HEK293 (cell line): ENCODE results near the gene GPR84.

Experiments used
- CTCF ChIA-PET: fragments of 350-600 bp; formaldehyde crosslinking; extraction: SDS; loops from one replicate; lab custom pipeline; 2021; ENCODE audit warnings: antibody characterized with exemption; lab: Yijun Ruan, JAX
- POLR2A ChIA-PET: fragments of 300-600 bp; formaldehyde crosslinking; extraction: SDS; loops from one replicate; lab custom pipeline; 2020; ENCODE audit warnings: antibody characterized with exemption, inconsistent platforms; lab: Yijun Ruan, JAX
- H3K27ac ChIP-seq: fragments of 200-500 bp; sonication (Bioruptor generic); 2 replicates; pipeline ENCODE4 v1.5.1; 2014; ENCODE audit warnings: low read depth, low read length, control low read depth, inconsistent platforms; ENCODE audit errors: extremely low read depth
- H3K36me3 ChIP-seq, 2 experiments: fragments of 200-500 bp in 1 of 2; sonication (Bioruptor generic) in 1 of 2; 1 replicate in 1 of 2; 2 replicates in 1 of 2; pipeline ENCODE4 v1.5.1; 2014 to 2017; ENCODE audit warnings: inconsistent platforms in 2 of 2, low read length in 2 of 2; ENCODE audit not compliant: control insufficient read depth in 2 of 2, insufficient read depth in 1 of 2
- H3K4me1 ChIP-seq: fragments of 200-500 bp; sonication (Bioruptor generic); 2 replicates; pipeline ENCODE4 v1.5.1; 2014; ENCODE audit warnings: mild to moderate bottlenecking, low read length, inconsistent platforms; ENCODE audit not compliant: control insufficient read depth, insufficient read depth
- H3K4me3 ChIP-seq: 2 replicates; pipeline ENCODE4 v1.5.1; 2011; ENCODE audit warnings: low read depth, mild to moderate bottlenecking, control low read depth, low read length, moderate library complexity
- H3K9me3 ChIP-seq: fragments of 200-500 bp; sonication (Bioruptor generic); 2 replicates; pipeline ENCODE4 v1.5.1; 2014; ENCODE audit warnings: low read depth, low read length, inconsistent platforms; ENCODE audit not compliant: control insufficient read depth, insufficient read depth
- GLIS1 ChIP-seq: fragments of 450-650 bp; formaldehyde crosslinking; IDR thresholded peaks from 2 replicates; pipeline ENCODE4 v1.5.1; 2016; ENCODE audit warnings: missing biosample characterization, missing genetic modification characterization
- GLIS2 ChIP-seq: fragments of 450-650 bp; formaldehyde crosslinking; IDR thresholded peaks from 2 replicates; pipeline ENCODE4 v1.5.1; 2016; ENCODE audit warnings: missing biosample characterization, missing genetic modification characterization
- HIC1 ChIP-seq: fragments of 450-650 bp; formaldehyde crosslinking; IDR thresholded peaks from 2 replicates; pipeline ENCODE4 v1.5.1; 2016; ENCODE audit warnings: missing biosample characterization, missing genetic modification characterization
- KLF17 ChIP-seq: fragments of 450-650 bp; formaldehyde crosslinking; IDR thresholded peaks from 2 replicates; pipeline ENCODE4 v1.5.1; 2016; ENCODE audit warnings: missing biosample characterization, missing genetic modification characterization
- RBAK ChIP-seq: fragments of 450-650 bp; formaldehyde crosslinking; IDR thresholded peaks from 2 replicates; pipeline ENCODE4 v1.5.1; 2016; ENCODE audit warnings: missing biosample characterization, missing genetic modification characterization
- SALL2 ChIP-seq: fragments of 450-650 bp; formaldehyde crosslinking; IDR thresholded peaks from 2 replicates; pipeline ENCODE4 v1.5.0; 2017; ENCODE audit warnings: missing biosample characterization, mild to moderate bottlenecking, missing genetic modification characterization, borderline replicate concordance
- SP2 ChIP-seq: fragments of 450-650 bp; formaldehyde crosslinking; IDR thresholded peaks from 2 replicates; pipeline ENCODE4 v1.5.1; 2016; ENCODE audit warnings: missing biosample characterization, missing genetic modification characterization
- YY1 ChIP-seq: fragments of 450-650 bp; formaldehyde crosslinking; IDR thresholded peaks from 2 replicates; pipeline ENCODE4 v1.5.1; 2018; ENCODE audit warnings: missing biosample characterization, missing genetic modification characterization
- ZBTB17 ChIP-seq: fragments of 450-650 bp; formaldehyde crosslinking; IDR thresholded peaks from 2 replicates; pipeline ENCODE4 v1.5.1; 2016; ENCODE audit warnings: missing biosample characterization, missing genetic modification characterization
- ZBTB20 ChIP-seq: fragments of 450-650 bp; formaldehyde crosslinking; IDR thresholded peaks from 2 replicates; pipeline ENCODE4 v1.5.1; 2016; ENCODE audit warnings: missing biosample characterization, missing genetic modification characterization
- ZIC2 ChIP-seq: fragments of 450-650 bp; formaldehyde crosslinking; IDR thresholded peaks from 2 replicates; pipeline ENCODE4 v1.5.1; 2016; ENCODE audit warnings: missing biosample characterization, missing genetic modification characterization
- ZNF366 ChIP-seq: fragments of 450-650 bp; formaldehyde crosslinking; conservative IDR thresholded peaks from 2 replicates; pipeline ENCODE4 v1.5.1; 2016; ENCODE audit warnings: missing biosample characterization, missing genetic modification characterization
- ZNF398 ChIP-seq: fragments of 450-650 bp; formaldehyde crosslinking; IDR thresholded peaks from 2 replicates; pipeline ENCODE4 v1.5.1; 2017; ENCODE audit warnings: missing biosample characterization, missing genetic modification characterization
- ZNF513 ChIP-seq: fragments of 450-650 bp; IDR thresholded peaks from 2 replicates; pipeline ENCODE4 v1.5.1; 2018; ENCODE audit warnings: missing biosample characterization, missing genetic modification characterization
- ZNF518A ChIP-seq: fragments of 450-650 bp; formaldehyde crosslinking; conservative IDR thresholded peaks from 2 replicates; pipeline ENCODE4 v1.5.1; 2016; ENCODE audit warnings: low read depth, missing biosample characterization, missing genetic modification characterization
- ZNF664 ChIP-seq: fragments of 450-650 bp; formaldehyde crosslinking; IDR thresholded peaks from 2 replicates; pipeline ENCODE4 v1.5.1; 2016; ENCODE audit warnings: missing biosample characterization, missing genetic modification characterization
- ZNF692 ChIP-seq: fragments of 450-650 bp; formaldehyde crosslinking; IDR thresholded peaks from 2 replicates; pipeline ENCODE4 v1.5.1; 2016; ENCODE audit warnings: missing biosample characterization, missing genetic modification characterization
- ZNF785 ChIP-seq: fragments of 450-650 bp; formaldehyde crosslinking; IDR thresholded peaks from 2 replicates; pipeline ENCODE4 v1.5.1; 2016; ENCODE audit warnings: missing biosample characterization, missing genetic modification characterization

The GPR84 gene

GRCh38 chr12:54372113-54372806 is 8.0 kb upstream of the GPR84 start:
- POLR2A ChIA-PET: interaction anchor here (1.0 to 2.0 kb wide), 2 partner anchors 16 to 92 kb away, joined by 3 to 10 read pairs; partner anchors contain the start of genes CBX5 and HNRNPA1
- H3K4me1 ChIP-seq: peaks cover 19% of the 10 kb centered on the region
- CTCF ChIA-PET: interaction anchor here (0.6 to 5.1 kb wide), 16 partner anchors 9 to 402 kb away, joined by 3 to 85 read pairs (median 4); partner anchors contain the start of genes HNRNPA1 and ZNF385A
- peaks cover 0 to 66% of the 10 kb centered on the region in 2 experiments; a peak in 1 of 3 replicates for H3K36me3 ChIP-seq
- TF ChIP-seq ZNF692 (0 out of 2 replicates have a peak, but pooled peaks have one; percentile 33), ZNF518A (tag by site-specific recombination) (0 out of 2 replicates have a peak, but pooled peaks have one; percentile 25), SP2 (0 out of 2 replicates have a peak, but pooled peaks have one; percentile 0), ZNF664 (tag by site-specific recombination) (peak; percentile 91), GLIS2 (tag by site-specific recombination) (0 out of 2 replicates have a peak, but pooled peaks have one; percentile 1), ZNF785 (no peak), RBAK (tag by site-specific recombination) (no peak), YY1 (tag by site-specific recombination) (no peak), ZBTB20 (tag by site-specific recombination) (peak; percentile 59), HIC1 (no peak), GLIS1 (tag by site-specific recombination) (no peak), ZNF398 (peak; percentile 42; the same call in 1 of the 2 replicates), ZIC2 (tag by site-specific recombination) (peak; percentile 3; the same call in 1 of the 2 replicates), SALL2 (tag by site-specific recombination) (no peak), ZNF513 (tag by site-specific recombination) (peak; percentile 90), KLF17 (tag by site-specific recombination) (0 out of 2 replicates have a peak, but pooled peaks have one; percentile 4), ZBTB17 (tag by site-specific recombination) (peak; percentile 82), ZNF366 (tag by site-specific recombination) (0 out of 2 replicates have a peak, but pooled peaks have one; percentile 30)
- no peaks in the 10 kb centered on the region for H3K9me3 ChIP-seq
- peak overlapping the region; percentile 48; the same call in 1 of the 2 replicates for H3K27ac ChIP-seq
- no peak overlapping the region for H3K4me3 ChIP-seq
